BJ (cell line): ENCODE results near the gene OPALIN. TPM values are rescaled to one million over a fixed set of nuclear protein-coding genes. Genes with fewer than 3 reads are reported as not detected.

Experiments
- CTCF ChIA-PET: fragments of 350-600 bp; formaldehyde crosslinking; extraction: SDS; loops from one replicate; lab custom pipeline; 2021; ENCODE audit warnings: antibody characterized with exemption, inconsistent platforms; lab: Yijun Ruan, JAX
- POLR2A ChIA-PET: fragments of 300-600 bp; sonication (Branson Sonifier 250); formaldehyde crosslinking; extraction: SDS; loops from one replicate; lab custom pipeline; 2021; ENCODE audit warnings: antibody characterized with exemption; lab: Charles Lee
- DNase-seq: peaks from one replicate; pipeline ENCODE4 v3.0.0-alpha.2; 2011; ENCODE audit warnings: low read depth
- H3K27me3 ChIP-seq: 2 replicates; pipeline ENCODE4 v1.6.0; 2011; ENCODE audit warnings: low read length; ENCODE audit not compliant: control insufficient read depth, insufficient read depth
- H3K36me3 ChIP-seq: 2 replicates; pipeline ENCODE4 v1.5.1; 2011; ENCODE audit warnings: low read length; ENCODE audit not compliant: control insufficient read depth, insufficient read depth
- H3K4me3 ChIP-seq: 2 replicates; pipeline ENCODE4 v1.5.1; 2011; ENCODE audit warnings: low read depth, mild to moderate bottlenecking, control low read depth, low read length
- polyA plus RNA-seq: library from polyadenylated mRNA; depleted of rRNA; stranded (reverse); fragments of >200 nt; gene quantifications from 2 replicates; pipeline ENCODE4 v1.2.3, GENCODE V29; 2011
- TF ChIP-seq, protein P1 (sequence below): IDR thresholded peaks from 2 replicates; pipeline ENCODE4 v1.5.1; 2011; ENCODE audit warnings: low read depth, mild to moderate bottlenecking, control low read depth, inconsistent platforms, low read length, moderate library complexity; ENCODE audit not compliant: insufficient read depth

The OPALIN gene
- polyA plus RNA-seq, 1 experiment = not detected

DNA sequence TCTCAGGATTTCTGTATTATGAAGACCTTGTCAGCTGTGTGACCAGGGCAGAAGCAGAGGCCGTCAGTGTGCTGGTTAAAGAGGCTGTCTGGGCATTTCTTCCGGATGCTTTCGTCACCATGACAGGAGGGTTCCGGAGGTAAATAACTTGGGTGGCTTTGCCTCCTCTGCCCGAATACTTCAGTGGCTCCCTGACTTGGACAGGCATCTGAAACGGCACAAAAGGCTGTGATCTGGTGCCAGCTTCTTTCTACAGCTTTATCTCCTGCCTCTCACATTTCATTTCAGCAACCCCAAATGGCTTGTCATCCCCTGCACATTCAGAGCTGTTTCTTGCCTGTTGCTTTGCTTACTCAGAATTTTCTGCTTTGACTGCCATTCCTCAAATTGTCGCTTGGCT lies 31.3 kb downstream of the OPALIN start:
- Histone ChIP-seq H3K4me3 (no peak overlapping the region), H3K27me3 (no peaks in the 10 kb centered on the region; the same call in 1 of the 2 replicates), H3K36me3 (no peaks in the 10 kb centered on the region)
- TF ChIP-seq, protein P1, sequence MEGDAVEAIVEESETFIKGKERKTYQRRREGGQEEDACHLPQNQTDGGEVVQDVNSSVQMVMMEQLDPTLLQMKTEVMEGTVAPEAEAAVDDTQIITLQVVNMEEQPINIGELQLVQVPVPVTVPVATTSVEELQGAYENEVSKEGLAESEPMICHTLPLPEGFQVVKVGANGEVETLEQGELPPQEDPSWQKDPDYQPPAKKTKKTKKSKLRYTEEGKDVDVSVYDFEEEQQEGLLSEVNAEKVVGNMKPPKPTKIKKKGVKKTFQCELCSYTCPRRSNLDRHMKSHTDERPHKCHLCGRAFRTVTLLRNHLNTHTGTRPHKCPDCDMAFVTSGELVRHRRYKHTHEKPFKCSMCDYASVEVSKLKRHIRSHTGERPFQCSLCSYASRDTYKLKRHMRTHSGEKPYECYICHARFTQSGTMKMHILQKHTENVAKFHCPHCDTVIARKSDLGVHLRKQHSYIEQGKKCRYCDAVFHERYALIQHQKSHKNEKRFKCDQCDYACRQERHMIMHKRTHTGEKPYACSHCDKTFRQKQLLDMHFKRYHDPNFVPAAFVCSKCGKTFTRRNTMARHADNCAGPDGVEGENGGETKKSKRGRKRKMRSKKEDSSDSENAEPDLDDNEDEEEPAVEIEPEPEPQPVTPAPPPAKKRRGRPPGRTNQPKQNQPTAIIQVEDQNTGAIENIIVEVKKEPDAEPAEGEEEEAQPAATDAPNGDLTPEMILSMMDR = no peak
- POLR2A ChIA-PET = no interaction called here
- CTCF ChIA-PET = no interaction called here
- DNase-seq = no peak

DNA sequence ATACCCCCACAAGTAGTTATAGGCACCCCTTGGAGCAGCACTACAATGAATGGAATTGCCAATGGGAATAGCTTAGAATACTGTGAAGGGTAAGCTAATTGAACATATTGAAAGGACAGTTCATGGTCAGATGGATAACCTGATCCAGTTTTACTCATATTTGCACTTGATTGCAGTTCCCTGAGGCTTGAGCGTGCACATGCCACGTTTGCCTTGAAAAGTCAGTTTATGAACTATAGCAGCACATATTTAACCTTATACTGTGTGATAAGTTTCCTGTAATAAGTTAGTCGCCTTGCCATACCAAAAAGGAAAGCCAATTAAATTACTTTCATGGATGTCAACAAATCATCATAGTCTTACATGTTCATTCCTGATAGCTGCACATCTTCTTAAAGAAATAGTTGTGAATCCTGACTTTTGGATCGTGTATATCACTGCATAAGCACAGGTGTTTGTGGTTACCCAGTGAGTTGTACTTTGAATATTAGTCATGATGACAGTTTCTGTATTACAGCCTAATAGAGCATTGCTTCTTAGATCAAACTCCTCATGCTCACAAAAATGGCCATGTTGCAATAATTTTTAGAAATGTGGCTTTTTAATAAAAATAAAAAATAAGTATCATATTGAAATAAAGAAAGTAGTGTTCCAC lies 33.0 kb downstream of the OPALIN start:
- TF ChIP-seq, protein P1 = no peak
- Histone ChIP-seq H3K36me3 (no peaks in the 10 kb centered on the region), H3K4me3 (no peak overlapping the region), H3K27me3 (no peaks in the 10 kb centered on the region; the same call in 1 of the 2 replicates)
- DNase-seq = no peak
- ChIA-PET POLR2A (no interaction called here), CTCF (interaction anchor here (4.8 kb wide), 1 partner anchor 9 kb away, joined by 28 read pairs; no protein-coding TSS in a partner anchor)

DNA sequence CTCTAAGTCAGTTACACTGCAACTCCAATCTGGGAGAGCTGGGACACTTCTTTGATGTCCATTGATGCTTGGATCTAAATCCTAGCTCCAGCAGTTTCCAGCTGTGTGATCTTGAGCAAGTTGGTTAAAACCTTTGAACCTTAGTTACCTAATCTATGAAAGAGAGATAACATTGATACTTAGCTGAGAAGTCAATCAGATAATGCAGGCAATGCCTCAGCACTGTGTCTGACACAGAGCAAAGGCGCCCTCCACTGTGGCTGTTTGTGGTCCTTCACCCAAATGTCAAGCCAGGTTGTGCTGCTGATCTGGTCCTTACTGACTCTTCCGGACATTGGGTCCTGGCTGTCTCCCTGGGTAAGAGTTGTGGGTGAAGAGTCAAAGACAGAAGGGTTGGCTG lies 34.4 kb downstream of the OPALIN start:
- CTCF ChIA-PET = interaction anchor here (0.9 to 4.8 kb wide), 2 partner anchors 11 to 16 kb away, joined by 3 to 28 read pairs; no protein-coding TSS in a partner anchor
- Histone ChIP-seq H3K27me3 (no peaks in the 10 kb centered on the region; the same call in 1 of the 2 replicates), H3K4me3 (no peak overlapping the region), H3K36me3 (no peaks in the 10 kb centered on the region)
- no peak for DNase-seq
- TF ChIP-seq, protein P1 = no peak
- POLR2A ChIA-PET = no interaction called here

DNA sequence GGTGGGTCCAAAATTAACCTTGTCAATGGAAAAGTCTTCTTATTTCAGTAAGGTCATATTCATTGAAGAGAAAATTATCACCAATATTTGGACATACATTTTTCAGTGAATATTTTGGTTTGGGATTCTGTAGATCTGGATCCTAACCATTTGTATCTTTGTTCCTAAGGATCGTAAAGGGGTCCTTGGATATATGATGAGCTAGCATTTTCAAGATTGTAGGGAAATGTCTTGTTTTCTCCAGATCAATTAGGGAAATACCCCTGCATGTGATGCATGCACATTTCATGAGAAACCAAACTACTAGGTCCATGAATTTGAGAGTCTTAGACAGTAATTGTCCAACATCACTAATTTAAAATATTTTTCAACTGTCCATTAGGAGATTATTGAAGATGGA lies 36.5 kb downstream of the OPALIN start:
- ChIA-PET CTCF (interaction anchor here (0.6 to 4.8 kb wide), 3 partner anchors 13 to 152 kb away, joined by 3 to 28 read pairs (median 3); no protein-coding TSS in a partner anchor), POLR2A (no interaction called here)
- no peaks in the 10 kb centered on the region for H3K36me3 ChIP-seq
- TF ChIP-seq, protein P1 = no peak
- no peaks in the 10 kb centered on the region for H3K27me3 ChIP-seq
- no peak overlapping the region for H3K4me3 ChIP-seq
- no peak for DNase-seq

DNA sequence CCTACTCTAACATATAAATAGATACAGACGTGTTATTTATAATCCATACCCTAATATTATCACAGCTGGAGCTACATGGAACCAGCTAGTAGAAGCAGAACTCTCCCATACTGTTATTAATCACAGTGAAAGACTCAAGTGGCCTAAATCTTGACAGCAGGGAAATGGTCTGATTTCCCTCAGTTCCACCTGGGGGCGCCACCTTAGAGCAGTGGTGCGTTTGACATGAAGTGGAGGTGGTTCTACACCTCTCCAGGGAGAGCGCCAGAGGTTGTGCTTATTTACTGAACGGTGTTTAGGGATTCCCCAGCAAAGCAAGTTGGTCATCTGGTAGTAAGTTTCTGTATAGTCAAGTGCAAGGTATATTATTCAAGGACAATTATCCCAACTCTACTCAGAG lies 37.0 kb downstream of the OPALIN start:
- ChIA-PET POLR2A (no interaction called here), CTCF (interaction anchor here (4.8 kb wide), 1 partner anchor 13 kb away, joined by 28 read pairs; no protein-coding TSS in a partner anchor)
- H3K36me3 ChIP-seq = no peaks in the 10 kb centered on the region
- no peak for DNase-seq
- H3K27me3 ChIP-seq = no peaks in the 10 kb centered on the region
- H3K4me3 ChIP-seq = no peak overlapping the region
- TF ChIP-seq, protein P1 = no peak
